GM21717 (cell line): ENCODE data around the gene CBX2.

Source experiments
- ATAC-seq: cut with Tn5 transposase; IDR thresholded peaks from one replicate; pipeline ENCODE4 v1.9.1; 2021; ENCODE audit warnings: mild to moderate bottlenecking, moderate library complexity; ENCODE audit not compliant: unreplicated experiment

Gene CBX2

GRCh38 chr17:79826204-79826680 is 48.3 kb downstream of the CBX2 start:
- no peak for ATAC-seq

- no peak for ATAC-seq
Observed at GRCh38 chr17:79826841-79827578, 49.1 kb downstream of the CBX2 start.

GRCh38 chr17:79829004-79829403 is 51.1 kb downstream of the CBX2 start:
- no peak for ATAC-seq

- ATAC-seq, result no peak
Observed at GRCh38 chr17:79829457-79829856, 51.5 kb downstream of the CBX2 start.

- ATAC-seq, result no peak
Observed at GRCh38 chr17:79830303-79830702, 52.4 kb downstream of the CBX2 start.

- no peak for ATAC-seq
Observed at GRCh38 chr17:79830763-79831264, 52.9 kb downstream of the CBX2 start.

- ATAC-seq, result no peak
Observed at GRCh38 chr17:79831265-79832217, 53.6 kb downstream of the CBX2 start.

- no peak for ATAC-seq
Observed at GRCh38 chr17:79832218-79833109, 54.5 kb downstream of the CBX2 start.

- no peak for ATAC-seq
Observed at GRCh38 chr17:79833110-79833450, 55.1 kb downstream of the CBX2 start.

- no peak for ATAC-seq
Observed at GRCh38 chr17:79833744-79834564, 56.0 kb downstream of the CBX2 start.

- ATAC-seq, result no peak
Observed at GRCh38 chr17:79834565-79835469, 56.9 kb downstream of the CBX2 start.

- no peak for ATAC-seq
Observed at GRCh38 chr17:79835470-79835899, 57.5 kb downstream of the CBX2 start.

- ATAC-seq, result no peak
Observed at GRCh38 chr17:79835953-79836509, 58.1 kb downstream of the CBX2 start.

- no peak for ATAC-seq
Observed at GRCh38 chr17:79836510-79836971, 58.6 kb downstream of the CBX2 start.

GRCh38 chr17:79836972-79837887 is 59.3 kb downstream of the CBX2 start:
- ATAC-seq, result peak; percentile 29
